ENCODE results near the gene MYL3.
A peak's percentile ranks its signal among the peaks of the same experiment; 100 is the strongest.

MYL3 gene

DNA sequence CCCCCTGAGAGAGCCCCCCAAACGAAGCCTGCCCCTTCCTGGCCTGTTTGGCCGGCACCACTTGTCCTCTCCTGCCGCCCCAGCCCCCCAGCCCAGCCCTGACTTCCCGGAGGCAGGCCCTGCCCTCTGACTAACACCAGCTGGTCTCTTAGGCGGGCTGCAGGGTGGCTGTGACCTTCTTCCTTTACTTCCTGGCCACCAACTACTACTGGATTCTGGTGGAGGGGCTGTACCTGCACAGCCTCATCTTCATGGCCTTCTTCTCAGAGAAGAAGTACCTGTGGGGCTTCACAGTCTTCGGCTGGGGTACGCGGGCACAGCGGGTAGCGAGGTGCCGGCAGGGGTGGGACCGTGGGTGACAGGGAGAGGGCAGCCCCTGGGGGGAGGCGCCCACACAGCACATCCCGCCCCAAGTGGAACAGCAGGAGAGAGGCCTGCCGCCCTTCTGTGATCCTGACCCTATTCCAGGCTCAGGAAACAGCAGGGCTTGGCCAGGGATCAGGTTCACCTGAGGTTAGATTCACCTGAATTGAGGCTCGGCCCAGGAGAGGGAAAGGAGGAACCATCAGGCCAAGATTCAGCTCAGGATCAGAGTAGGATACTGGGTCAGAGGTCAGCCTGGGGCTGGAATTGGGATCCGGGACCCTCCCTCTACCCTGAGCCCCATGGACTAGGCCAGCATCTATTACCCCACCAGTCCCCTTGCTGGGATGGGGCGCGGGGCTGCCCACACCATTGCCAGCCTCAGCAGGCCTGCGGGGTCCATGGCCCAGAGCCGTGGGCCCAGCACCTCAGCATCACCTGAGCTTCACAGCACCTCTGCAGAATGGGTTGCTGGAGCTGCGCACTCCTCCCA is 36.1 kb upstream of the MYL3 start:
- no peak for DNase-seq

DNA sequence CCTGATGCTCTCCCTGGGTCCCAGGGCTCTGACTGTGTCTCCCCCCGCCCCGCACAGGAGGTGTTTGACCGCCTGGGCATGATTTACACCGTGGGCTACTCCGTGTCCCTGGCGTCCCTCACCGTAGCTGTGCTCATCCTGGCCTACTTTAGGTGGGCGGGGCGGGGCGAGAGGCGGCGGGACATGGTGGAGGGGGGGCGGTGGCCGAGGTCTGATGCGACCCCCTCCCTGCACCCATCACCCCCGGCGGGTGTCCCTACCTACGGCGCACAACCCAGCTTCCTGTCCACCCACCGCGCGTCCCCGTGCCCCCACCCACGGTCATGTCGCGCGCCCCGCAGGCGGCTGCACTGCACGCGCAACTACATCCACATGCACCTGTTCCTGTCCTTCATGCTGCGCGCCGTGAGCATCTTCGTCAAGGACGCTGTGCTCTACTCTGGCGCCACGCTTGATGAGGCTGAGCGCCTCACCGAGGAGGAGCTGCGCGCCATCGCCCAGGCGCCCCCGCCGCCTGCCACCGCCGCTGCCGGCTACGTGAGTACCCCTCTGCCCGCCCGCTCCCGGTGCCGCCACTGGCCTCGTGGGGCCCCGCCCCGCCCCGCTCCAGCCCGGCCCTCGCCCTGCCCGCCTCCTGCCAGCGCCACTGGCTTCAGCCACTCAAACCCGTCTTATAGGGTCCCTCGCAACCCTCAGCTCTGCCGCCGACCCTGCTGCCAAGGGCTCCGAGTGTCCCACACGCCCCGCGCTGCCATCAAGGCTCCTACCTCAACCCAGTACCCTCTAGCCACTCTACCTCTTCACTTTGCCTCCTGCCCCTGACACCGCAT is 35.3 kb upstream of the MYL3 start:
- DNase-seq, result no peak

DNA sequence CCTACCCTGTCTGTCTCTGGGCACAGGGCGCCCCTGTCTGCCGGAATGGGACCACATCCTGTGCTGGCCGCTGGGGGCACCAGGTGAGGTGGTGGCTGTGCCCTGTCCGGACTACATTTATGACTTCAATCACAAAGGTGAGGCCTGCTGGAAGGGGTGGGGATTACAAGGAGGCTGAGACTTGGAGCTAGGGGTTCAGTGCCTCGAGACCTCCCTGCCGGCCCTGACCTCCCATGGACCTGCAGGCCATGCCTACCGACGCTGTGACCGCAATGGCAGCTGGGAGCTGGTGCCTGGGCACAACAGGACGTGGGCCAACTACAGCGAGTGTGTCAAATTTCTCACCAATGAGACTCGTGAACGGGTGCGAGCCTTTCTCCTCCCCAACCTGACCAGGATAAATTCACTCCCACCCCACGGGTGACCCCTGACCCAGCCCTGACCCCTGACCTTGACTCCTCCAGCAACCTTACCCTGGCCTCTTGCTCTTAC is 34.6 kb upstream of the MYL3 start:
- no peak for DNase-seq

DNA sequence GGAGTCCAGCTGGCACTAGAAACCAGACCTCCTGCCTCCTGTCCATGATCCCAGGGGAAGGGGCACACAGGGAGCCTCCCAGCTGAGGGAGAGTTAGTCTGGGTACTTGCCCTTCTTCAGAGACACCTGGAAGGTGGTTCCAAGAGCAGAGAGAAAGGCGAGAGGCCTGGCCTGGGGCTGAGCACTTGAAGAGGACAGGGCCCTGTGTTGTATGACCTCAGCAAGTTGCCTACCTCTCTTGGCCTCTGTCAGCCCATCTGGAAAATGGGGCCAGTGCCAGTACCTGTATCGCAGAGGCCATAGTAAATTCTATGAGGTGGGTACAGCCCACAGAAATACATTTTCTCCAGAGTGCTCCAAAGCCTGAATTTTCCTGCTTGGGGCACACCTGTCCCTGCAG is 33.8 kb upstream of the MYL3 start:
- DNase-seq, result no peak

DNA sequence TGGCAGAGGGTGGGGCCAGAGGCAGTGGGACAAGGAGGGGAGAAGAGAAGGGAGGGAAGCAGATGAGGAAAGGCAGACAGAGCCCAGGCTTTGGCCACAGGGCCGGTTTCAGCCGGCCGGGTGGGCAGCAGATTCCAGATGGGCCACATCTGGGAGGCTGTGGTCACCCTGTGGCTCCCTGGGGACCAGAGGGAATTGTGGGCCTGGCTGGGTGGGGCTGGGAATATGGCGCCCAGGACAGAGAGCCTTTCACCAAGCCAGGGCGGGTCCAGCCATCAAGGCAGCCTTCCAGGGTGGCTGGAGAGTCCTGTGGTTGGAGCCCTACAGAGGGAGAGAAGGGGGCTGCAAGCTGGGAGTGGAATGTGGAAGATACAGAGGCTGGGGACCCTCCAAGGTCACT is 33.1 kb upstream of the MYL3 start:
- DNase-seq, result no peak

DNA sequence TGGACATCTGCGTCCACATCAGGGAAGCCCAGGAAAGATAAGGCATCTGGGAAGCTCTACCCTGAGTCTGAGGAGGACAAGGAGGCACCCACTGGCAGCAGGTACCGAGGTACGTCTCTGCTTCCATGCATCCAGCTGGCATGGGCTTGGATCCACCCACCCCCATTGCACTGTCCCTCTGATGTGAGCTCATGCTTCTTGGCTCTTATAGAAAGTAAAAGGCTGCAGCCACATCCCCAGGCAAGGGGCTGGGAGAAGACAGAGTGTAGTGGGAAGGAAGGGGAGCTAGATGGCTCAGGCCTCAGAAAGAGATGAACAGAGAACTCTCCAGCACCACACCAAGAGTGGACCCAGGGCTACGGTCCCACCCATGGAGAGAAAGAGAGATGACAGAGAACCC is 32.5 kb upstream of the MYL3 start:
- DNase-seq, result no peak

DNA sequence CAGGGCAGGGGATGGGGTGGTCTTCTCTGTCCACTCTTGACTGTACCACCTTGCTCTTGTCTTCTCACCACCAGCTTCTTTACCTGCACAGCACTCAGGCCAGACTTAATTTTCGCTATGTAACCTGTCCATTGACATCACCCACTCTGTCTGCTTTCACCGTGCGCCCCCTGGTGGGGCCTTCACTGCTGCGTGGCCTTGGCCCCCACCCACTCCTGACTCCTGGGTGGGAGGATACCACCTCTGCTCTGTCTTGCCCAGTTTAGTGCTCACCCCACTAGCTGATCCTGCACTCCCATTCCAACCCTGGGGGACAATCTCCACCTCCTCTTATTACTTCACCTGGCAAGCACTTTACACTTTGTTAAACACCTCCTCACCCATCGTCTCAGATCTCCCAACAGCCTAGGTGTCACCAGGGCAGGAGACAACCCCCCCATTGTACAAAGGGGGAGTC is 32.0 kb upstream of the MYL3 start:
- peak; percentile 79 for DNase-seq

DNA sequence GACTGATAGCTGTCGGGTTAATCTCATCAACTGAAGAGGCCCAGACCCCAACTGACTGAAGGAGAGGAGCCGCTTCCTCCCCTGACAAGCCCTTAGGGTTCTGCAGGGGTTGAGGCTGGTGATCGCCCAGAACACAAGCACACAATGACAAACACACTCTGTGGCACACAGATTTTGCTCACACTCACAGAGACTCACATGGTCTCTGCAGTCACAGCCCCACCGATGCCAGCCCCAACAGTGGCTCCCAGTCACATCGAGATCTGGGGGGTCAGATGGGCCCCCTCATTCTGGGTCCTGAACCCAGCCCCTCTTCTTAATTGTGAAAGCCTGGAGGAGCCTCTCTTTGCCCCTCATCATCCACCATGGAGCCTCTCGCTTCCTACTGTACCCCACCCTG is 31.0 kb upstream of the MYL3 start:
- no peak for DNase-seq

DNA sequence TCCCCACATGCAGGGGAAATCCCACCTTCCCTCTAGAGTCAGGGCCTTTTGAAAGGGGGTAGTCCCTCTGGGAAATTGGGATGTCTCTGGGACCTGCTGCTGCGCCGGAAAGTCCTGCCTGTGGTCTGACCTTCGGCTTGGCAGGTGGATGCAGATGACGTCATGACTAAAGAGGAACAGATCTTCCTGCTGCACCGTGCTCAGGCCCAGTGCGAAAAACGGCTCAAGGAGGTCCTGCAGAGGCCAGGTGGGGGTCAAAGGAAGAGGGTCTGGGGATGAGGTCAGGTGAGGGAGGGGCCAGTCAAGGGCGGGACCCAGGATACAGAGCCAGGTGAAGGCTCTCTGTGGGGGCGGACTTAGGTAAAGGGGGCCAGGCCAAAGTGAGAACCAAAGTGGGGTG is 30.5 kb upstream of the MYL3 start:
- DNase-seq, result no peak

DNA sequence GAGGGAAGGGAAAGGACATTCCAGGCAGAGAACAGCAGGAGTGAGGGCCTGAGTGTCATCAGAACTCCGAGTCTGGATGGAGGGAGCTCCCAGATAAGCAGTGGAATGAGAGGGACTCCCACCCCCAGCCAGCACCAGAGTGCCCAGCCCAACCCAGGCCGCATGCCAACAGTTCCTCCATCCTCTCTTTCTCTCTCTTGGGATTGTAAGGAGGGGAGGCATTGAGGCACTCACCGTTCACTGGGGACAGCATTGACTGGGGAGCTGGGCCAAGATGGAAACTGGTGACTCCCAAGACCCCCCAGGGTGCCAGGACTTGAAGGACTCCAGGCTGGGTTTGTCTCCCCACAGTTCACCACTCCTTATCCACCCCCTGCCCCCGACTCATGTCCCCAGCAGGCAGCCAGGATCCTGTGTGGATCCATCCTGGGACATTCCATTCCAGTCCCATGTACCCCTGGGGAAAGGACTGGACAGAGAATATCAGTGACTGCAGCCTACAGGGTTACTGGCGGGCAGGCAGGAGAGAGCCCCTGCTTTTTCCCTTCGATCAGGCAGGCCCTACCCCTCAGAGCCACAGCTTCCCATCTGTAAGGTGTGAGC is 30.0 kb upstream of the MYL3 start:
- no peak for DNase-seq

DNA sequence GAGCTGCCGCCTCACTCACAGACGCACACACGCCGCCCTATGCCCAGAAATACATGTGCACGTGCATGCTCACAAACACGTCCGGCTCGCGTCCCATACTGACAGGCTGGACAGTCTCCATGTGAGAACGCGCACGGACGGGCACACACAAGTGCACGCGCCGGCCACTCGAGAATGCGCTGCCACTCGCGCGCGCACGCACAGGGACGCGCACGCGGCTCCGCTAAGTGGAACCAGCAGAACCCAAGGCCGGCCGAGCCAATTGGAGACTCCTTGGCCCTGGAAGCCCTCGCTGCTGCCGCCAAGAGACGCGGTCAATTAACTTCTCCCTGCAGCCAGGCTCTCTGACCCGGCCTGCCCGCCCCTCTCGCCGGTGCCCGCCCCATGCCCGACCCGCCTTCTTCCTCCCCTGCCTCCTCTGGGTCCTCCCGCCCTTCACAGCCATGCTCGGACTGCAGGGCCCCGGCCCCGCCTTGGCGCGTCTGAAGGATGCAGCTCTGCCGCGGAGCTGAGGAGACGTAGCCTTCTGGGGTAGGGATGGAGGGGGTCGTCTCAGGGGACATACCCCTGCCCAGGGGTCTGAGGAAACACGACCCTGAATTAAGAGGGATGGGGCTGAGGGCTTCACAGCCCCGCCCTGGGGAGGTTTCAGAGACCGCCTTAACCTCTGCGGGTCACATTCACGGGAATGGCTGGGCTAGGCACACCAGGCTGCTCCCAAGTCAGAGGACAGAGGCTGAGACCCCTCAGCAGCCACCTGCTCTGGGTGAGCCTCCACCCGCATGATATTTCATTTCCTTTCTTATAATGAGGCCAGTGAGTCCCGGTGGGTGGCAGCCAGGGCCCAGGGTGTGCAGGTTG is 29.3 kb upstream of the MYL3 start:
- DNase-seq, result peak; percentile 70

DNA sequence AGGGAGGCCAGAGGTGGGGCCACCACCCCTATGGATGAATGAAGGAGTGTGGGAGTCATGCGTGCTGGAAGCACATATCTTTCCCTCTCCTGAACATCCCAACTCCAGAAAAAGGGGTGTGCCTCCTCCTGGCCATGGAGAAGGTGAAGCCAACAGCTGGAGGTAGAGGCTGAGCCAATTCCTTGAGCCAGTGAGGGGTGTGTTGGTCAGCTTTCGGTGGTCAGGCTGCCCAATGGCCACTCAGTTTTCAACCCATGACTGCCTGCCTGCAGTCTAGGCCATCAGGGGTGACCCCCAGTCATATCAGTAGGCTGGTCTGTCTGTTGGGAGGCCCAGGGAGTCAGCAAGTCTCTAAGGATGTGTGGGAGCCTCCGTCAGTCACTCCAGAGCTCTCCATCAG is 27.9 kb upstream of the MYL3 start:
- DNase-seq, result no peak

DNA sequence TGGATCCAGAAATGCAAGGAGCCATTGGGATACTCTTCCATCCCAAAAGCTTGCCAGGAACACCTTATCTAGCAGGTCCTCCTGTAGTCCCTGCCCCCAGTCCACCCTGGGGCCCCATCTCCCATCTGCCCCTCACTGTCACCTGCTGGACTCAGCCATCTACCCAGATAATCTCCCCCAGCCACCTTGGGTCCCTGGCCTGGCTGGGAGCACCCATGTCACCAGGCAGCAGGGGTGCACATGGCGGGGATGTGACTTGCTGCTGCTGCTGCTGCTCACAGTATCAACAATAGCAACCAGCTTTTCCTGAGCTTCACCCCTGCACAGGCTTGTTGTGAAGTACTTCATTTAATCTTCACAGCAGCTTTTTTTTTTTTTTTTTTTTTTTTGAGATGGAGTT is 26.9 kb upstream of the MYL3 start:
- DNase-seq, result peak; percentile 28

DNA sequence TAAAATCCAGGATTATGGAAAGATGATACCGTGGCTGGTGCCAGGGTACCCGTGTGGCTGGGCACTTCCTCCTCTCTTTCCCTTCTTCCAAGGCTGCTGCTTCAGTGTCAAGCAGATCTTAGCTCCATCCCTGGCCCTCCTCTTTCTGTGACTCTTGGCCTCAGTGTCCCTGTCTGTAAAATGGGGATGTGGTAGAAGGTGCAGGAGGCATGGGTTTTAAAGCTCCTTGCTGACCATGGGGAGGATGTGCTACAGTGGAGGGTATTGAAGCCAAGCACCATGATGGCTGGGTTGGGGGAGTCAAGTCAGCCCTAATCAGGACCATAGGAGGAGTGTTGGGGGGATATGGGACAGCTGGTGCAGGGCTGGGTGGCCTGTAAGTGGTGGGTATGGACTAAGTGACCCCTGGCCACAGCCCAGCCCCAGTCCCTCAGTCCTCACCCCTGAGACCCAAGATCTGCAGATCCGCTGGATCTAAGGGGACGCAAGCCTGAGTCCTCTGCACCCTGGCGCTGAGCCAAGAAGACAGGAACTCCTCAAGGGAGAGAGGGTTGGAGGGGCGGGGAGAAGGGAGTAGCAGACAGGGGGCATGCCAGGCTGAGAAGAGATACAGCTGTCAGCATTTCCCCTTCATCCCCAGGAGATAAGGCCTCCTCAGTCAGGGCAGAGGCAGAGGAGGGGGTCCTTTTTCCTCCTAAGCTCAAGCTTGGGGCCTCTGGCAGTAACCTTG is 26.3 kb upstream of the MYL3 start:
- peak; percentile 59 for DNase-seq

DNA sequence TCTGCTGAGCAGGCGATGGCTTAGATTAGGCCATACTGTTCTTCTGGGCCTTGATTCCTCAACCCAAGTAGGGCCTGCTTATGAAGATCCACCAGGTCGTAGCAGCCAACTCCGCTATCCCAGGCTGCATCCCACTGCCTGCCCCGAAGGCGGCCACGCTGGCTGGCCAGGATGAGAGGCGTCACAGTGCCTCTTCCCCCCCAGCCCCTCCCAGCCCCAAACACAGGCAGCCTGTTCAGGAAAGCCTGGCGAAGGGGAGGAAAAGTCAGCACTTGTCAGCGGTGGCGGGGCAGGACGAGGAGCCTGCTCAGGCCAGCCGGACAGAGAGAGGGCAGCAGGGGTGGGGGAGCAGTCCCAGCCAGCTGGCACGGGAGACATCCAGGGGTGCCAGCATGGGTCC is 25.5 kb upstream of the MYL3 start:
- no peak for DNase-seq

DNA sequence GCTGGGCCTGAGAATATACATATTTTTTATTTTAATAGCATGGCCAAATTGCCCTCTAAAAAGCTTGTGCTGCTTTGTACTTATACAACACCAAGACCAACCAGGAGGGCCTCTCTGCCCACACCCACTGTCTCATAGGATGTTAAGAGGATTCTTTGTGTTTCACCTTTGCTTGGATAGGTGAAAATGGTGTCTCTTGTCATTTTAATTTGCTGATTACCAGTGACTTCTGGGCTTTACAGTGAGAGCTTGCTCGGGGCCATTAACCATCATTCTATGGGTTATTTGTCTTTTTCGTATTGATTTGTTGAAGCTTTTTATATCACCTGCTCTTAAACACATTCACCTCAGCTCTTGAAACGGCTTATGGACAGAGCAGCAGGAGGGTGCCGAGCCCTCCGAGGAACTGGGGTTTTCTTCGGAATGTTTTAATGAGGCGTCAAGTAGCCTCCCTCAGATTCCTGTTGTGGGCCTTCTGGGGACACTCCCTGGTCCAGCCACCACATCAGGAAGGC is 24.8 kb upstream of the MYL3 start:
- DNase-seq, result no peak

DNA sequence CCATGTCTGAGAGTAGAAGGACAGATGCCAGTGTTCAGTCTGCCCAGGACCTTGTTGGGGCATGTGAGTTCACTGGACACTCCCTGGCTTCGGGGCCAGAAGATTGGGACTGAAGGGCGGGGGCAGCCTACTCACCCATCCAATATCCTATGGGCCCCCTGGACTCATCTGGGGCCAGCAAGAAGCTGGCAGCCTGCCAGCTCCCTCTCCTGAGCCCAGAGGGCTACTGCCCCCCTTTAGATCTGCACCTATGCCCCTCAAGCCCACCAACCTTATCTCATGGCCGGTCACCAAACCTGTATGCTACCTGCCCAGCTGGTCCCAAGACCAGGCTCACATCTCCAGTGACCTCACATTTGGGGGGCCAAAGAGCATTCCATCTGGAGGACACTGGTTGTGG is 22.4 kb upstream of the MYL3 start:
- DNase-seq, result no peak

DNA sequence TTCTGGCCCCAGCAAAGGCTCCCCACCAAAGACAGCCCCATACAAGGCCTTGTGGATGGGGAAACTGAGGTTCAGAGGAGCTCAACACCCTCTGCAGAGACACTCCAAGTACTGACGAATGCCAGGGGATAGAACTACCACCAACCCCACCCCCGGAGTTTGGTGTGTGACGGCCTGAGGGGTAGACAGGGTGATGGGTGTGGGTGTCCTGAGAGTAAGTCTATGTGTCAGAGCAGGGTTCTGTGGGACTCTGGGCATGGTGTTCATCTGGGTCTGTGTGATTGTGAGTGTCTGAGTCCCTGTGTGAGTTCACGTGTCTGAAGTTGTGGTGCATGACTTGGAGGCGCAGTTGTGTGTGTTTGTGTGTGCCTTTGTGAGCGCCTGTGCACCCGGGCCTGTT is 21.7 kb upstream of the MYL3 start:
- DNase-seq, result no peak

DNA sequence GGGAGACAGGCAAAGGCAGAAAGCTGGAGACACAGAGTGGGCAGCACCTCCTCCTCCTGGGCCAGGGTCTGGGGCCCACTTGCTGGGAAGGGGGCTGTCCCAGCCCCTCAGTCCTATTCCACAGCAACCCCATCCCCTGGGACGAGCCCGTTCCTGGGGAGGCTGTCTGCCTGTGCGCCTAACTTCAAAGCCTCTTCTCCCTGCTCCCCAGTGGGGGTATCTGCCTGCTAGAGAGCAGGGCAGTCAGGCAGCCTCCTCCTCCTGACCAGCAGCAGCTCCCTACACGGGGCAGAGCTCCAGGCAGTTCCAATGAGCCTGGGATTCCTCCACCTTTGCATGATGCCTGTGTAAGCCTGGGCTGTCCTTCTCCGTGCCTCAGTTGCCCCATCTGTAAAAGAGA is 21.2 kb upstream of the MYL3 start:
- DNase-seq, result no peak

DNA sequence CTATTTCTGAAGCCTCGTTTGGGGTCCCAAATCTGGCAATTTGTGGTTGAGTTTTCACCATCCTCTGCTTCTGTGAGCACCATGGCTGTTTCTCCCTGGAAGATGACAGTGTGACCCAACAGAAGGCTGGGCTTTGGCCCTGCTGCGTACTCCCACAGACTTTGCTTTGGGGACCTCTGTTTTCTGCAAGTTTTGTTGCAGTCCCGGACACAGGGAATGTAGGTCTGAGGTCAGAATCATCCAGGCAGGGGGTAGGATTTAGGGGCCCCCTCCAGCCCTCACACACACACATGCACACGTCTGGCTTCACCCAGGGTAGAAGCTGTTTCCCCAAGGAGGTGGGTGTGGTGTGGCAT is 20.6 kb upstream of the MYL3 start:
- DNase-seq, result no peak

DNA sequence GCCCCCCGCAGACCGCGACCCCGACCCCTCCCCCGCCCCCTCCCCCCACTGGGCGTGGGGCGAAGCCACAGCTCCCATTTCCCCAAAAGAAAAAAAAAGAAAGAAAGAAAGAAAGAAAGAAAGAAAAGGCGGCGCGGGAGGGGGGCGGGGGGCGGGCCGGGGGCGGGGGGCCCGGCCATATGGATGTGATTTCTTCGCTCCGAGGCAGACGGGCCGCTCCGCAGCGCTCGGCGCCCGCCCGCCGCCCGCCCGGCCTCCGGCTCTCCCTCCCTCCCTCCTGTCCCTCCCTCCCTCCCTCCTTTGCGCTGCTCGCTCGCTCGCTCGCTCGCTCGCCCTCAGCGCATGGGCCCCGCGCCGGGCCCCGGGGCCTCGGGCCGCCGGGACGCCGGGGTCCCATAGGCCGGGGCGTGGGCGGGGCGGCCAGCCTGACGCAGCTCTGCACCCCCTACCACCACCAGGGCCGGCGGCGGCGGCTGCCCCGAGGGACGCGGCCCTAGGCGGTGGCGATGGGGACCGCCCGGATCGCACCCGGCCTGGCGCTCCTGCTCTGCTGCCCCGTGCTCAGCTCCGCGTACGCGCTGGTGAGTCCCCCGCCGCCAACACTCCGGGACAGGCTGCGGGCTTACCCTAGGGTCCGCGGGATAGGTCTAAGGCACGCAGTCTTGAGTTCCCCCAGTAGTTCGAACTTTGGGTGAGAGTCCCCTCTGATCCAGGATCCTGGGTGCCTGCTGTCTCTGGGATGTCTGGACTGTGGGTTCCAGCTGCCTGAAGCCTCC is 20.0 kb upstream of the MYL3 start:
- DNase-seq, result peak; percentile 50

Measured in hematopoietic multipotent progenitor cell treated with erythropoietin and hydrocortisone succinate and interleukin-3 and kit ligand, for 6 days (in vitro differentiated cells).